ENCODE results near the gene YPEL2. TPM values are rescaled to one million over a fixed set of nuclear protein-coding genes. Genes with fewer than 3 reads are reported as not detected.
A peak's percentile ranks its signal among the peaks of the same experiment; 100 is the strongest.

YPEL2 gene
- total and polyA plus RNA-seq, 2 experiments from 2014 or later, result 20.2 to 26.0 TPM

GRCh38 chr17:59368218-59368857 is 36.9 kb downstream of the YPEL2 start:
- H3K79me2 ChIP-seq, result peaks cover 62% of the 10 kb centered on the region
- no peaks in the 10 kb centered on the region for H3K9me3 ChIP-seq (ENCODE audit: low read depth)
- H3K4me3 ChIP-seq, result no peak overlapping the region
- no peaks in the 10 kb centered on the region for H4K20me1 ChIP-seq (ENCODE audit: insufficient read depth, poor library complexity, severe bottlenecking)
- peaks cover 80% of the 10 kb centered on the region for H3K4me1 ChIP-seq (ENCODE audit: insufficient read depth)
- H3K27ac ChIP-seq, result peak overlapping the region; percentile 87
- peak overlapping the region; percentile 38 for H3K4me2 ChIP-seq
- DNase-seq (ENCODE audit: low spot score), result no peak
- TF ChIP-seq CTCF (IDR thresholded peaks at IDR 0.05; ENCODE audit: poor library complexity) (no peak), EZH2phosphoT487 (IDR thresholded peaks at IDR 0.05; ENCODE audit: low read depth, severe bottlenecking, unreplicated experiment) (no peak), EZH2 (IDR thresholded peaks at IDR 0.05; ENCODE audit: borderline replicate concordance) (no peak)
- no peaks in the 10 kb centered on the region for H3K27me3 ChIP-seq
- 67% methylated on average over 7 of the region's 7 CpGs for WGBS (ENCODE audit: low lambda C conversion rate, missing lambda C conversion rate)
- H2AFZ ChIP-seq, result no peak overlapping the region
- no peaks in the 10 kb centered on the region for H3K9me2 ChIP-seq (replicated peaks; ENCODE audit: insufficient read depth)
- H3K36me3 ChIP-seq (replicated peaks; ENCODE audit: insufficient read depth, low read depth), result no peaks in the 10 kb centered on the region

- no peaks in the 10 kb centered on the region for H3K27me3 ChIP-seq
- WGBS (ENCODE audit: low lambda C conversion rate, missing lambda C conversion rate), result 81% methylated on average over 9 of the region's 9 CpGs
- H2AFZ ChIP-seq, result no peak overlapping the region
- peaks cover 58% of the 10 kb centered on the region for H3K79me2 ChIP-seq
- TF ChIP-seq CTCF (IDR thresholded peaks at IDR 0.05; ENCODE audit: poor library complexity), result no peak
- TF ChIP-seq EZH2 (IDR thresholded peaks at IDR 0.05; ENCODE audit: borderline replicate concordance), result no peak
- TF ChIP-seq EZH2phosphoT487 (IDR thresholded peaks at IDR 0.05; ENCODE audit: low read depth, severe bottlenecking, unreplicated experiment), result no peak
- H3K36me3 ChIP-seq (replicated peaks; ENCODE audit: insufficient read depth, low read depth), result no peaks in the 10 kb centered on the region
- H3K9me2 ChIP-seq (replicated peaks; ENCODE audit: insufficient read depth), result no peaks in the 10 kb centered on the region
- H3K27ac ChIP-seq, result peak overlapping the region; percentile 87
- no peaks in the 10 kb centered on the region for H3K9me3 ChIP-seq (ENCODE audit: low read depth)
- H3K4me2 ChIP-seq, result no peak overlapping the region
- no peak overlapping the region for H3K4me3 ChIP-seq
- H4K20me1 ChIP-seq (ENCODE audit: insufficient read depth, poor library complexity, severe bottlenecking), result no peaks in the 10 kb centered on the region
- no peak for DNase-seq (ENCODE audit: low spot score)
- H3K4me1 ChIP-seq (ENCODE audit: insufficient read depth), result peaks cover 82% of the 10 kb centered on the region
These were observed 37.8 kb downstream of the YPEL2 start for GRCh38 chr17:59369031-59369975.

GRCh38 chr17:59370593-59371299 is 39.3 kb downstream of the YPEL2 start:
- Histone ChIP-seq H3K4me1 (ENCODE audit: insufficient read depth) (peaks cover 71% of the 10 kb centered on the region), H3K36me3 (replicated peaks; ENCODE audit: insufficient read depth, low read depth) (no peaks in the 10 kb centered on the region), H3K79me2 (peaks cover 61% of the 10 kb centered on the region), H3K27me3 (no peaks in the 10 kb centered on the region), H3K9me3 (ENCODE audit: low read depth) (no peaks in the 10 kb centered on the region), H3K27ac (peak overlapping the region; percentile 89), H3K4me3 (no peak overlapping the region), H4K20me1 (ENCODE audit: insufficient read depth, poor library complexity, severe bottlenecking) (no peaks in the 10 kb centered on the region), H2AFZ (no peak overlapping the region), H3K4me2 (peak overlapping the region; percentile 35), H3K9me2 (replicated peaks; ENCODE audit: insufficient read depth) (no peaks in the 10 kb centered on the region)
- WGBS (ENCODE audit: low lambda C conversion rate, missing lambda C conversion rate), result 72% methylated on average over 10 of the region's 10 CpGs
- DNase-seq (ENCODE audit: low spot score), result no peak
- TF ChIP-seq CTCF (IDR thresholded peaks at IDR 0.05; ENCODE audit: poor library complexity) (no peak), EZH2 (IDR thresholded peaks at IDR 0.05; ENCODE audit: borderline replicate concordance) (no peak), EZH2phosphoT487 (IDR thresholded peaks at IDR 0.05; ENCODE audit: low read depth, severe bottlenecking, unreplicated experiment) (no peak)

Measured in hepatocyte (in vitro differentiated cells).